NCI-H128 (cell line): Measurements from ENCODE around the gene FLOT1.
A peak's percentile ranks its signal among the peaks of the same experiment; 100 is the strongest.

Experiments used
- DNase-seq: peaks from one replicate; lab custom pipeline; 2025; ENCODE audit not compliant: unreplicated experiment; lab: John Stamatoyannopoulos, UW

The FLOT1 gene

GRCh38 chr6:30747902-30748769 is 5.6 kb upstream of the FLOT1 start:
- no peak for DNase-seq

GRCh38 chr6:30747300-30747687 is 4.8 kb upstream of the FLOT1 start:
- no peak for DNase-seq

GRCh38 chr6:30744054-30744805 is 1.7 kb upstream of the FLOT1 start, which contains the start of gene IER3:
TSS of gene IER3 (minus strand) at chr6:30744547. CDS start at chr6:30744518, 29 bp downstream.
- DNase-seq, result peak; percentile 5

- DNase-seq, result no peak
These were observed 889 bp upstream of the FLOT1 start for GRCh38 chr6:30743099-30744053.

GRCh38 chr6:30741789-30742315 is 635 bp downstream of the FLOT1 start:
- no peak for DNase-seq

GRCh38 chr6:30741063-30741779 is 1.3 kb downstream of the FLOT1 start:
- DNase-seq, result no peak

GRCh38 chr6:30740540-30740870 is 2.0 kb downstream of the FLOT1 start:
- no peak for DNase-seq

- no peak for DNase-seq
These were observed 4.0 kb downstream of the FLOT1 start for GRCh38 chr6:30738532-30738931.

- DNase-seq, result no peak
These were observed 6.7 kb downstream of the FLOT1 start for GRCh38 chr6:30735668-30736314.

- DNase-seq, result no peak
These were observed 10.1 kb downstream of the FLOT1 start for GRCh38 chr6:30732237-30732943.

GRCh38 chr6:30730601-30731435 is 11.7 kb downstream of the FLOT1 start:
- peak; percentile 53 for DNase-seq

- DNase-seq, result no peak
These were observed 14.4 kb downstream of the FLOT1 start for GRCh38 chr6:30727920-30728553.

- no peak for DNase-seq
These were observed 15.7 kb downstream of the FLOT1 start for GRCh38 chr6:30726506-30727413.

- no peak for DNase-seq
These were observed 16.6 kb downstream of the FLOT1 start for GRCh38 chr6:30725713-30726505.

- no peak for DNase-seq
These were observed 17.4 kb downstream of the FLOT1 start for GRCh38 chr6:30724906-30725667.
